Stomach smooth muscle (tissue), 2 donors: ENCODE measurements around the gene WDR35.
"Not testable (repeated sequence)": the region's sequence is repeated elsewhere in the genome, so short reads cannot be mapped to it uniquely, and the experiment has no call there.

Source experiments
- H3K27ac ChIP-seq: one replicate; pipeline ENCODE4 v1.7.0; 2013; ENCODE audit warnings: mild to moderate bottlenecking, low read length, inconsistent platforms
- H3K27me3 ChIP-seq, 2 donors: one replicate each; pipeline ENCODE4 v1.7.0; 2013; ENCODE audit warnings: low read length in 2 of 2; ENCODE audit not compliant: insufficient read depth in 2 of 2, control insufficient read depth in 1 of 2
- H3K36me3 ChIP-seq, 2 donors: one replicate each; pipeline ENCODE4 v1.7.0; 2013; ENCODE audit warnings: low read length in 2 of 2; ENCODE audit not compliant: control insufficient read depth in 2 of 2, insufficient read depth in 2 of 2
- H3K4me1 ChIP-seq: one replicate; pipeline ENCODE4 v1.7.0; 2013; ENCODE audit warnings: low read length; ENCODE audit not compliant: control insufficient read depth, insufficient read depth
- H3K4me3 ChIP-seq, 2 donors: one replicate each; pipeline ENCODE4 v1.7.0; 2013; ENCODE audit warnings: low read length in 2 of 2
- H3K9ac ChIP-seq, 2 donors: one replicate each; pipeline ENCODE4 v1.7.0; 2013; ENCODE audit warnings: low read length in 2 of 2, mild to moderate bottlenecking in 1 of 2
- H3K9me3 ChIP-seq, 2 donors: one replicate each; pipeline ENCODE4 v1.7.0; 2013; ENCODE audit warnings: low read length in 2 of 2; ENCODE audit not compliant: control insufficient read depth in 2 of 2
- donor health status: healthy.
- donor health status: Pancreatic carcinoma.

Gene WDR35

GRCh38 chr2:19881221-19881907 is 108.5 kb downstream of the WDR35 start:
- no peaks in the 10 kb centered on the region for H3K4me1 ChIP-seq
- no peak overlapping the region for H3K9ac ChIP-seq
- no peaks in the 10 kb centered on the region for H3K36me3 ChIP-seq
- no peak overlapping the region for H3K4me3 ChIP-seq
- no peaks in the 10 kb centered on the region for H3K9me3 ChIP-seq
- no peaks in the 10 kb centered on the region for H3K27me3 ChIP-seq
- H3K27ac ChIP-seq: no peak overlapping the region

DNA sequence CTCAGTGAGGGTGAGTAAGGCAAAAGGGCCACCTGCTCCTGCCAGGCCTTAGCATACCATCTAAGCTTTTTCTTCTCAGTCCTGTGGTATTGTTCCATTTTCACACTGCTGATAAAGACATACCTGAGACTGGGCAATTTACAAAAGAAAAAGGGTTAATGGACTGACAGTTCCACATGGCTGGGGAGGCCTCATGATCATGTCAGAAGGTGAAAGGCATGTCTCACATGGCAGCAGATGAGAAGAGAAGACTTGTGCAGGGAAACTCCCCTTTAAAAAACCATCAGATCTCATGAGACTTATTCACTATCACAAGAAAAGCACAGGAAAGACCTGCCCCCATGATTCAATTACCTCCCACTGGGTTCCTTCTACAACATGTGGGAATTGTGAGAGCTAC is 109.7 kb downstream of the WDR35 start:
- not testable (repeated sequence) for H3K9me3 ChIP-seq, H3K4me1 ChIP-seq, H3K9ac ChIP-seq, H3K36me3 ChIP-seq, H3K27me3 ChIP-seq, H3K4me3 ChIP-seq, H3K27ac ChIP-seq

DNA sequence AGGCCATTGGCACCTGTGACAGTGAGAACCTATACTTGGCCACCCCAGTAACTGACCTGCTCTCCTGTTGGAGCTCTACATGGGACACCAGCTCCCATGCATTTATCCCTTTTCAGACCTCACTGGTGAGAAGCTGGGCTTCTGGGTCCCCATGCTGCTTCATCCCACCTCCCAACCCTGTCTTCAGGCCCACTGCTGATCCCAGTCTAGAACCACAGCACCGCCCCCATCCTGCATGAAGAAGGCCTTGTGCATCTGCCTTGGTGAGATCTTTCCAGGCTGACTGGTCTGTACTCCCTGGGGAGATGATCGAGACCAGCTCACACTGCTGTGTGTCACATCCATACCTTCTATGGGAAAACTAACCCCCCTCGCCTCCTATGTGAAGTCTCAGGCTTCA is 110.8 kb downstream of the WDR35 start:
- no peak overlapping the region for H3K4me3 ChIP-seq
- H3K4me1 ChIP-seq: no peaks in the 10 kb centered on the region
- H3K9me3 ChIP-seq: no peaks in the 10 kb centered on the region
- no peak overlapping the region for H3K9ac ChIP-seq
- H3K36me3 ChIP-seq: no peaks in the 10 kb centered on the region
- H3K27me3 ChIP-seq: no peaks in the 10 kb centered on the region
- H3K27ac ChIP-seq: no peak overlapping the region

DNA sequence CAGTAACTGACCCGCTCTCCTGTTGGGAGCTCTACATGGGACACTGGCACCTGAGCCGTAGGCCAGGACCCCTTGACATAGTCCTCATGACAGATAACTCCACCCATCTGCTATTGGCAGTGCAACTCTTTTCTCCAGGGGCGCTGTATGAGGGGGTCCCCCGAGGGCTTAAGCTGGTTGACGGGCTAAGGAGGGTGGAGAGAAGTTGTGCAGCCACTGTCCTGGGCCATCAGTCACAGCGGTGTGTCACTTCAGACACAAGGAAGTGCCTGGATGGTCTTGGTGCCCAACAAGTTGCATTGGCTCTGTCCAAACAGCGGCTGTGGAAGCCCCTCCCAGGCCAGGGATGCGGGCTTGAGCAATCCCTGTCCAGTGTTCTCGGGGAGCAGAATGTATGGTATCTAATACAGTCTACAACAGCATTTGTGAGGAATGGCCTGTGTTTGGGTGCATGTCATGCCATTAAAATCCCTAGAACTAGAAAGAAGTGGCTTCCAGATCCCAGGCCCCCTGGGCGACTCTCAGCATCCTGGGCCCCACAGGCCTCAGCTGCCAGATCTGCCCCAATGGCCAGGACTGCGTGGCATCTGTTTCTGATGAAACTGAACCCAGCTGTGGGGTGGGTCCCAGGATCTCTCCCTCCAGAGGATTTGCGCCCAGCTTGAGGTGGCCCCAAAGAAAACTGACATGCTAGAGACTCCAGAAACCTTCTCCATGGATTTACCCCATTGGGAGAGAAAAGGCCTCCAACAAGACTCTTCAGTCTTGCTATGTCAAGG is 111.4 kb downstream of the WDR35 start:
- H3K27me3 ChIP-seq: no peaks in the 10 kb centered on the region
- no peak overlapping the region for H3K4me3 ChIP-seq
- no peaks in the 10 kb centered on the region for H3K36me3 ChIP-seq
- H3K9me3 ChIP-seq: no peaks in the 10 kb centered on the region
- H3K9ac ChIP-seq: no peak overlapping the region
- H3K27ac ChIP-seq: no peak overlapping the region
- H3K4me1 ChIP-seq: no peaks in the 10 kb centered on the region

GRCh38 chr2:19876751-19877150 is 113.2 kb downstream of the WDR35 start:
- H3K9ac ChIP-seq: no peak overlapping the region
- H3K4me3 ChIP-seq: no peak overlapping the region
- no peaks in the 10 kb centered on the region for H3K9me3 ChIP-seq
- no peak overlapping the region for H3K27ac ChIP-seq
- H3K27me3 ChIP-seq: no peaks in the 10 kb centered on the region
- no peaks in the 10 kb centered on the region for H3K36me3 ChIP-seq
- H3K4me1 ChIP-seq: no peaks in the 10 kb centered on the region

GRCh38 chr2:19875280-19875679 is 114.6 kb downstream of the WDR35 start:
- H3K4me3 ChIP-seq: no peak overlapping the region
- no peaks in the 10 kb centered on the region for H3K4me1 ChIP-seq
- no peak overlapping the region for H3K9ac ChIP-seq
- no peaks in the 10 kb centered on the region for H3K36me3 ChIP-seq
- H3K27ac ChIP-seq: no peak overlapping the region
- H3K27me3 ChIP-seq: no peaks in the 10 kb centered on the region
- no peaks in the 10 kb centered on the region for H3K9me3 ChIP-seq

GRCh38 chr2:19874726-19875125 is 115.2 kb downstream of the WDR35 start:
- no peaks in the 10 kb centered on the region for H3K4me1 ChIP-seq
- no peak overlapping the region for H3K27ac ChIP-seq
- no peaks in the 10 kb centered on the region for H3K36me3 ChIP-seq
- H3K27me3 ChIP-seq: no peaks in the 10 kb centered on the region
- H3K9me3 ChIP-seq: no peaks in the 10 kb centered on the region
- H3K9ac ChIP-seq: no peak overlapping the region
- H3K4me3 ChIP-seq: no peak overlapping the region

DNA sequence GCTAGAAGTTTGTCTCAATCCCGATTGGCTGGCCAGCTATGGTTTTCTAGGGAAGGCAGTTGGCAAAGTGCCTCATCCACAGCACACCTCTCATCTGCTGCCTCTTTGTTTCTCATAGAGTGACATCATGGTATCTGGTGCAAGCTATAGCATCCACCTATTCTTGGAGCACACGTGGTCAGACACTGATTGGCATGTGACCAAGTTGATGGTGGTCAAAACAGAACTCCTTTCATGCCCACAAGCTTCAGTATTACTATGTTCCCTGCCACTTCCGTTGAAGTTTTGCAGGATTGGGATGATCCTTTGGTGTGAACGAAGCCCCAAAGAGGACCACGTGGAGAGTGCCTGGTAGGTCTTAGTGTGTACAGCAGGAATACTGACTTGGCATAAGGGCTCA is 116.9 kb downstream of the WDR35 start:
- peaks cover 3 to 10% of the 10 kb centered on the region in 2 donors for H3K27me3 ChIP-seq
- H3K36me3 ChIP-seq: no peaks in the 10 kb centered on the region
- no peaks in the 10 kb centered on the region for H3K9me3 ChIP-seq
- H3K4me3 ChIP-seq: no peak overlapping the region
- H3K4me1 ChIP-seq: no peaks in the 10 kb centered on the region
- H3K27ac ChIP-seq: no peak overlapping the region
- no peak overlapping the region for H3K9ac ChIP-seq

GRCh38 chr2:19872302-19872701 is 117.6 kb downstream of the WDR35 start:
- H3K4me3 ChIP-seq: no peak overlapping the region
- H3K9me3 ChIP-seq: no peaks in the 10 kb centered on the region
- no peak overlapping the region for H3K27ac ChIP-seq
- H3K27me3 ChIP-seq: peaks cover 3 to 10% of the 10 kb centered on the region in 2 donors
- no peak overlapping the region for H3K9ac ChIP-seq
- H3K4me1 ChIP-seq: no peaks in the 10 kb centered on the region
- H3K36me3 ChIP-seq: no peaks in the 10 kb centered on the region

DNA sequence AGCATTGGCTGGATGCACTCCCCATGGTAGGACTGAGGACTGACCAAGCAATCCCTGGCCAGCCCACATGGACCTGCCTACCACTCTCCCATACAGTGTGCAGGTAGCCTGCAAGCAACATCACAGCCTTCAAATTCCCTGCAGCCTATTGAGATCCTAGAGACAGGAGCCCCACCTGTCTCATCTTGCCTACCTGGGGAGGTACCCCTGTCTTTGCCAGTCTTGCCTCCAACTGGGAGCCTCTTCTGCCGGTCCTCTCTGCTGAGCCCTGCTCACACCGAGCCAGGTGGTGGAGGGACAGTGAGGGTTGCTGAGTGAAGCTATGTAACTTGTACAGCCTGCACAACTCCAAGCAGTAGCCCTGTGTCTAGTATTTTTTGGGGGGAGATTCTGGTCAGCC is 118.1 kb downstream of the WDR35 start:
- Histone ChIP-seq H3K9ac (no peak overlapping the region), H3K4me1 (no peaks in the 10 kb centered on the region), H3K9me3 (no peaks in the 10 kb centered on the region), H3K27me3 (peaks cover 3 to 10% of the 10 kb centered on the region in 2 donors), H3K27ac (no peak overlapping the region), H3K36me3 (no peaks in the 10 kb centered on the region), H3K4me3 (no peak overlapping the region)

DNA sequence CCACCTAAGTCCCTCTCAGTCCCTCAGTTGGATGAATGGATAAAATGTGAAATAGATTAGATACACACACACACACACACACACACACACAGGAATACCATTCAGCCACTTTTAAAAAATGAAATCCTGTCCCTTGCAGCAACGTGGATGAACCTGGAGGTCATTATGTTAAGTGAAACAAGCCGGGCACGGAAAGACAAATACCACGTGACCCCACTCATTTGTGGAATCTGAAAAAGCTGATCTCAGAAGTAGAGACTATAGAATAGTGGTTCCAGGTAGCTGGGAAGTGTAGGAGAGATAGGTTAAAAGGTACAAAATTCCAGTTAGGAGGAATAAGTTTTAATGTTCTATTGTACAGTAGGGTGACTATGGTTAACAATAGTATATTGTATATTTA is 119.1 kb downstream of the WDR35 start:
- H3K9ac ChIP-seq: no peak overlapping the region
- no peaks in the 10 kb centered on the region for H3K9me3 ChIP-seq
- H3K27me3 ChIP-seq: peaks cover 5 to 10% of the 10 kb centered on the region in 2 donors
- no peaks in the 10 kb centered on the region for H3K4me1 ChIP-seq
- no peak overlapping the region for H3K27ac ChIP-seq
- H3K4me3 ChIP-seq: no peak overlapping the region
- H3K36me3 ChIP-seq: no peaks in the 10 kb centered on the region
